Stimulated activated CD4-positive, alpha-beta T cell treated with anti-CD3 and anti-CD28 coated beads, Interleukin-4, amount 100 ng/mL, for 1 hour (primary cell): ENCODE data around the gene CLDN12.
"Not testable (repeated sequence)": the region's sequence is repeated elsewhere in the genome, so short reads cannot be mapped to it uniquely, and the experiment has no call there.

Experiments used
- DNase-seq: peaks from one replicate; pipeline ENCODE4 v3.0.0-alpha.2; 2020

The CLDN12 gene

GRCh38 chr7:90445633-90446032 lies 42.4 kb downstream of the CLDN12 start:
- DNase-seq: no peak

GRCh38 chr7:90446137-90446899 lies 43.1 kb downstream of the CLDN12 start:
- no peak for DNase-seq

GRCh38 chr7:90453259-90453891 lies 50.1 kb downstream of the CLDN12 start:
- no peak for DNase-seq

GRCh38 chr7:90453931-90454330 lies 50.7 kb downstream of the CLDN12 start:
- DNase-seq: no peak

GRCh38 chr7:90455163-90456030 lies 52.1 kb downstream of the CLDN12 start:
- no peak for DNase-seq

GRCh38 chr7:90458104-90458503 lies 54.8 kb downstream of the CLDN12 start:
- DNase-seq: no peak

- DNase-seq: no peak
Measured at GRCh38 chr7:90459888-90460287, 56.6 kb downstream of the CLDN12 start.

- DNase-seq: no peak
Measured at GRCh38 chr7:90461219-90461618, 58.0 kb downstream of the CLDN12 start.

GRCh38 chr7:90463151-90463628 lies 59.9 kb downstream of the CLDN12 start:
- DNase-seq: not testable (repeated sequence)
